Rectal smooth muscle tissue (tissue), 1 donor: ENCODE measurements around the gene MLST8.

Experiments used
- H3K27ac ChIP-seq: one replicate; pipeline ENCODE4 v1.7.0; 2013; ENCODE audit warnings: low read depth, low read length, inconsistent platforms
- H3K27me3 ChIP-seq: one replicate; pipeline ENCODE4 v1.7.0; 2013; ENCODE audit warnings: low read length; ENCODE audit not compliant: control insufficient read depth, insufficient read depth
- H3K36me3 ChIP-seq: one replicate; pipeline ENCODE4 v1.7.0; 2013; ENCODE audit warnings: low read length; ENCODE audit not compliant: control insufficient read depth, insufficient read depth
- H3K4me1 ChIP-seq: one replicate; pipeline ENCODE4 v1.7.0; 2013; ENCODE audit warnings: low read length; ENCODE audit not compliant: control insufficient read depth, insufficient read depth
- H3K4me3 ChIP-seq: one replicate; pipeline ENCODE4 v1.7.0; 2013; ENCODE audit warnings: low read length
- H3K9ac ChIP-seq: one replicate; pipeline ENCODE4 v1.7.0; 2013; ENCODE audit warnings: low read length

Gene MLST8

GRCh38 chr16:2166263-2167067, 38.8 kb upstream of the MLST8 start:
- no peak overlapping the region for H3K27ac ChIP-seq
- no peaks in the 10 kb centered on the region for H3K27me3 ChIP-seq
- H3K9ac ChIP-seq, result no peak overlapping the region
- no peak overlapping the region for H3K4me3 ChIP-seq
- peaks cover 5% of the 10 kb centered on the region for H3K36me3 ChIP-seq
- H3K4me1 ChIP-seq, result peaks cover 2% of the 10 kb centered on the region

- no peaks in the 10 kb centered on the region for H3K4me1 ChIP-seq
- H3K27me3 ChIP-seq, result no peaks in the 10 kb centered on the region
- H3K4me3 ChIP-seq, result no peak overlapping the region
- no peak overlapping the region for H3K27ac ChIP-seq
- H3K36me3 ChIP-seq, result peaks cover 5% of the 10 kb centered on the region
- no peak overlapping the region for H3K9ac ChIP-seq
These were observed 38.1 kb upstream of the MLST8 start for GRCh38 chr16:2167068-2167638.

DNA sequence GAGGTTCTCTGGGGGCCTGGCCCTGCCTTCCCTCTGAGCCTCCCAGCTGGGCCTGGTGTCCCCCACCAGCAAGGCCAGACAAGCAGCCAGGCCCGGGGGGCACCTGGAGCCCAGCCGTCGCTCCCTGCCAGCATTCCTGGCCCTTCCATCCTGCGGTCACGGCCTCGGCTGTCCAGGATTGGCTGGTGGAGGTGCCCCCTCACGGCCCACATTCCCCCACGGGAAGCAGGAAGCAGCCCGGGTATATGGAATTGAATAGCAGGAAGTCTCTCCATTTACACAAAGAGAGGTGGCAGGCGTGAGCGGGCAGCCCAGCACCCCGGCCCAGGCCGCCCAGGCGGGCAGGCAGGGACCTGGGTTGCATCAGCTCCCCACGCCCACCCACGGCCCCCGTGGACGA, 35.2 kb upstream of the MLST8 start:
- no peak overlapping the region for H3K4me3 ChIP-seq
- H3K27ac ChIP-seq, result no peak overlapping the region
- H3K9ac ChIP-seq, result no peak overlapping the region
- H3K36me3 ChIP-seq, result peaks cover 23% of the 10 kb centered on the region
- no peaks in the 10 kb centered on the region for H3K4me1 ChIP-seq
- no peaks in the 10 kb centered on the region for H3K27me3 ChIP-seq

GRCh38 chr16:2170587-2171435, 34.4 kb upstream of the MLST8 start:
- H3K4me1 ChIP-seq, result no peaks in the 10 kb centered on the region
- no peak overlapping the region for H3K4me3 ChIP-seq
- H3K9ac ChIP-seq, result no peak overlapping the region
- no peaks in the 10 kb centered on the region for H3K27me3 ChIP-seq
- peaks cover 29% of the 10 kb centered on the region for H3K36me3 ChIP-seq
- H3K27ac ChIP-seq, result no peak overlapping the region

- H3K27ac ChIP-seq, result no peak overlapping the region
- no peaks in the 10 kb centered on the region for H3K27me3 ChIP-seq
- H3K9ac ChIP-seq, result no peak overlapping the region
- no peak overlapping the region for H3K4me3 ChIP-seq
- H3K36me3 ChIP-seq, result peaks cover 36% of the 10 kb centered on the region
- no peaks in the 10 kb centered on the region for H3K4me1 ChIP-seq
These were observed 33.6 kb upstream of the MLST8 start for GRCh38 chr16:2171601-2172178.

DNA sequence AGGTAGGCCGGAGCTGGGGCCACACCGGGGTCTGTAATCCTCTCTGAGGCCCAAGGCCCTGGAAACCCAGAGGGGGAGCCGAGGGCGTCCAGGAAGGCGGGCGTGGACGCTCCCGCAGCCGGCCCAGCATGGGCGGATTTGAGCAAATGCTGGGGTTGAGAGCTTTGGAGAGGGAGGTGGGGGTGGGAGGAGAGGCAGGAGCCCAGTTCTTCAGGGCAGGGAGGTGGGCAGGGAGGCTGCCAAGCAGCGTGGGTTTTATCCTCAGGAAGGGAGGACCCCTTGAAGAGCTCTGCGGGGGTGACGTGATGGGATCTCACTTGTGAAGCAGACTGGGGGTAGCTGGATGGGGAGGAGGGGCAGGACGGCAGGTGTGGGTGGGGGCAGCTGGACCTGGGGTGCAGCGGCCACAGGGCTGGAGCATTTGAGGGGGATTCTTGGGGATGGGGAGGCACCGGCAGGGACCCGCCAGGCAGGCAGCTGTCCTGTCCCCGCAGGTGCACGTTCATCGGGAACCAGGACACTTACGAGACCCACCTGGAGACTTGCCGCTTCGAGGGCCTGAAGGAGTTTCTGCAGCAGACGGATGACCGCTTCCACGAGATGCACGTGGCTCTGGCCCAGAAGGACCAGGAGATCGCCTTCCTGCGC, 32.4 kb upstream of the MLST8 start:
- peaks cover 44% of the 10 kb centered on the region for H3K36me3 ChIP-seq
- no peak overlapping the region for H3K9ac ChIP-seq
- no peak overlapping the region for H3K27ac ChIP-seq
- no peak overlapping the region for H3K4me3 ChIP-seq
- H3K4me1 ChIP-seq, result no peaks in the 10 kb centered on the region
- no peaks in the 10 kb centered on the region for H3K27me3 ChIP-seq

DNA sequence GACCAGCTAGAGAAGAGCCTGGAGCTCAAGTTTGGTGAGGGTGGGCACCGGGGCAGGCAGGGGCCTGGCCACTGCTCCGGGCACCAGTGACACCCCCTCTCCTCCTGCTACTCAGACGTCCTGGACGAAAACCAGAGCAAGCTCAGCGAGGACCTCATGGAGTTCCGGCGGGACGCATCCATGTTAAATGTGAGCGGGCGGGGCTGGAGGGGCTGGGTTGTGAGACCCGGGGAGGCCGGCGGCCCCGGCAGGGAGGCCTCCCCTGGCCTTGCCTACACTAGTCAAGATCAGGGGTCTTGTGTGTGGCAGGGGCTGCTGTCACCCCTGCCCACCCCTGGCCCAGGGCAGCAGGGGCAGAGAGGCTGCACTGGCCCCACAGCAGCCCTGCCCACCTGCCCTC, 31.9 kb upstream of the MLST8 start:
- H3K27ac ChIP-seq, result no peak overlapping the region
- no peaks in the 10 kb centered on the region for H3K27me3 ChIP-seq
- H3K4me3 ChIP-seq, result no peak overlapping the region
- H3K9ac ChIP-seq, result no peak overlapping the region
- H3K4me1 ChIP-seq, result no peaks in the 10 kb centered on the region
- peaks cover 41% of the 10 kb centered on the region for H3K36me3 ChIP-seq

DNA sequence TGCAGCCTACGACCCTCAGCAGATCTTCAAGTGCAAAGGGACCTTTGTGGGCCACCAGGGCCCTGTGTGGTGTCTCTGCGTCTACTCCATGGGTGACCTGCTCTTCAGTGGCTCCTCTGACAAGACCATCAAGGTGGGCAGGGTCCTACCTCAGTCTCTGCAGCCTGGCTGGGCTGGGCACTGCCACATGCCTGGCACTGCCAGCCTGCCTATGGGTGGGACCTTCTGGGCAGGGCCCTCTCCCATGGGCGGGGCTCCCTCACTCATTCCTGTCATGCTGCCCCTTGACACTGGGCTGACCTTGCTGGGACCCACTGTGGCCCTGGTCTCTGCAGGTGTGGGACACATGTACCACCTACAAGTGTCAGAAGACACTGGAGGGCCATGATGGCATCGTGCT, 31.3 kb upstream of the MLST8 start:
- no peak overlapping the region for H3K27ac ChIP-seq
- peaks cover 39% of the 10 kb centered on the region for H3K36me3 ChIP-seq
- no peak overlapping the region for H3K9ac ChIP-seq
- H3K4me3 ChIP-seq, result no peak overlapping the region
- no peaks in the 10 kb centered on the region for H3K27me3 ChIP-seq
- no peaks in the 10 kb centered on the region for H3K4me1 ChIP-seq

DNA sequence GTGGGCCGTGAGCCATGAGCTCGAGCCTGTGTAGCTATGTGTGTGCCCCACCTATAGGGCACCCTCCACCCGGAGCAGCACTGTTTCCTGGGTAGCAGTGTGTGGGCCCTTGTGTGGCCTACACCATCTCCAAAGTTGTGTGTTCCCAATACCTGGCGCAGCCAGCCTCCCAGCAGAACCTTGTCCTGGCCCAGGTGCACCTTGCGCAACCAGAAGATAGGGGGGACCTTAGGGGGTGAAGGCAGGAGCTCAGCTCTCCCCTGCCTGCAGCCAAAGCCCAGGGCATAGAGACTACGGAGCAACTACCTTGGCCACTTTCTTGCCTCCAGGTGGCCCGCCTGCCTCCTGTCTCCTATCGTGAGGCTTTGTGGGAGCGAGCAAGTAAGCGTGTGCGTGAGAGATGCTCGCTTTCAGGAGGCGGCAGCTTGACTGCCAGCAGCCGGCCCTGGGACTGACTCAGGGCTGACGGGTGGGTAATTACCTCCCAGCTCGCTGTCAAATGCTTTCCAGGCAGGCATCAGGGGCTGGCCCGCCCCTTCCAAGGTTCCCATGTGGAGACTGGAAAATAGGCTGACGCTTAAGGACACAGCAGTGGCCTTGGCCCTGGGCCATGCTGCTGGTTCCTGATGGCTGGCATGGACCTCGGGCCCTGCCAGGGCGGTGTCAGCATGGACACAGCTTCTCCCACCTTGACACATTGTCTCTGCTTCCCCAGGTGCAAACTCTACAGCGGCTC, 30.7 kb upstream of the MLST8 start:
- H3K27me3 ChIP-seq, result no peaks in the 10 kb centered on the region
- no peak overlapping the region for H3K4me3 ChIP-seq
- no peaks in the 10 kb centered on the region for H3K4me1 ChIP-seq
- H3K27ac ChIP-seq, result no peak overlapping the region
- no peak overlapping the region for H3K9ac ChIP-seq
- peaks cover 39% of the 10 kb centered on the region for H3K36me3 ChIP-seq

GRCh38 chr16:2175454-2175853, 29.8 kb upstream of the MLST8 start:
- no peak overlapping the region for H3K27ac ChIP-seq
- H3K36me3 ChIP-seq, result peaks cover 39% of the 10 kb centered on the region

DNA sequence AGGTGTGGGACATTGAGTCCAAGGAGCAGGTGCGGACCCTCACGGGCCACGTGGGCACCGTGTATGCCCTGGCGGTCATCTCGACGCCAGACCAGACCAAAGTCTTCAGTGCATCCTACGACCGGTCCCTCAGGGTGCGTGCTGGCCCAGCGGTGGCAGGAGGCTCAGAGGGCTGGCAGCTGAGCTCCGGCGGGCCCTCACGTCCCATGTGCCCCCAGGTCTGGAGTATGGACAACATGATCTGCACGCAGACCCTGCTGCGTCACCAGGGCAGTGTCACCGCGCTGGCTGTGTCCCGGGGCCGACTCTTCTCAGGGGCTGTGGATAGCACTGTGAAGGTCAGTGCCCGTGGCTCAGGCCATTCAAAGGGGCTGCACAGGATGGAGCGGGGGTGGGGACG, 29.2 kb upstream of the MLST8 start:
- no peaks in the 10 kb centered on the region for H3K4me1 ChIP-seq
- no peak overlapping the region for H3K27ac ChIP-seq
- H3K36me3 ChIP-seq, result peaks cover 39% of the 10 kb centered on the region

More at GRCh38 chr16:2175454-2175853, 29.8 kb upstream of the MLST8 start:
- H3K4me1 ChIP-seq, result no peaks in the 10 kb centered on the region
- H3K27me3 ChIP-seq, result no peaks in the 10 kb centered on the region
- no peak overlapping the region for H3K9ac ChIP-seq
- H3K4me3 ChIP-seq, result no peak overlapping the region

More for the DNA sequence above, 29.2 kb upstream of the MLST8 start:
- no peak overlapping the region for H3K9ac ChIP-seq
- H3K4me3 ChIP-seq, result no peak overlapping the region
- H3K27me3 ChIP-seq, result no peaks in the 10 kb centered on the region
